CD4-positive, alpha-beta T cell (primary cell): ENCODE measurements around the gene ARL10. TPM values are rescaled to one million over a fixed set of nuclear protein-coding genes. Genes with fewer than 3 reads are reported as not detected.
A peak's percentile ranks its signal among the peaks of the same experiment; 100 is the strongest.

Experiments
- ATAC-seq: fragments of 200-7000 bp; cut with Tn5 transposase; one replicate; pipeline ENCODE4 v1.10.0; 2022; ENCODE audit warnings: mild to moderate bottlenecking; ENCODE audit not compliant: poor library complexity
- CTCF ChIA-PET: fragments of 350-600 bp; sonication (Branson Sonifier 250); formaldehyde crosslinking; loops from one replicate; lab custom pipeline; 2021; ENCODE audit warnings: antibody characterized with exemption, inconsistent platforms; lab: Charles Lee
- POLR2A ChIA-PET: fragments of 350-600 bp; sonication (Branson Sonifier 250); formaldehyde crosslinking; loops from one replicate; lab custom pipeline; 2021; ENCODE audit warnings: antibody characterized with exemption, inconsistent platforms; lab: Charles Lee
- DNase-seq, 14 experiments: peaks; one replicate each; pipeline ENCODE4 v3.0.0-alpha.2; 2013 to 2020; ENCODE audit warnings: mixed read lengths in 2 of 14
- H3K27ac ChIP-seq, 2 donors: one replicate each; pipeline versions ENCODE4 v1.5.1 to v1.7.0; 2013; ENCODE audit warnings: low read length in 2 of 2, low read depth in 1 of 2, mild to moderate bottlenecking in 1 of 2
- H3K27me3 ChIP-seq, 2 experiments: 1 replicate in 1 of 2; 2 replicates in 1 of 2; pipeline versions ENCODE4 v1.6.1 to v1.7.0; 2013; ENCODE audit warnings: low read length in 2 of 2, control low read depth in 1 of 2, mild to moderate bottlenecking in 1 of 2, moderate library complexity in 1 of 2; ENCODE audit not compliant: insufficient read depth in 2 of 2, control insufficient read depth in 1 of 2
- H3K36me3 ChIP-seq: one replicate; pipeline ENCODE4 v1.6.1; 2013; ENCODE audit warnings: low read length, control low read depth; ENCODE audit not compliant: insufficient read depth
- H3K4me1 ChIP-seq: one replicate; pipeline ENCODE4 v1.6.1; 2013; ENCODE audit warnings: low read length, control low read depth; ENCODE audit not compliant: insufficient read depth
- H3K4me3 ChIP-seq: one replicate; pipeline ENCODE4 v1.5.1; 2013; ENCODE audit warnings: mild to moderate bottlenecking, low read length, moderate library complexity
- H3K9me3 ChIP-seq, 2 experiments: 1 replicate in 1 of 2; 2 replicates in 1 of 2; pipeline versions ENCODE4 v1.6.1 to v1.7.0; 2013; ENCODE audit warnings: low read length in 2 of 2, mild to moderate bottlenecking in 2 of 2, control low read depth in 1 of 2, moderate library complexity in 1 of 2; ENCODE audit not compliant: control insufficient read depth in 1 of 2, insufficient read depth in 1 of 2
- H3K27ac Mint-ChIP-seq: one replicate; pipeline ENCODE4 v1.8.0; 2020; ENCODE audit warnings: mixed read lengths
- H3K27me3 Mint-ChIP-seq: one replicate; pipeline ENCODE4 v1.8.0; 2021; ENCODE audit warnings: mixed read lengths
- H3K36me3 Mint-ChIP-seq: one replicate; pipeline ENCODE4 v1.8.0; 2021; ENCODE audit warnings: low read depth, mixed read lengths
- H3K4me1 Mint-ChIP-seq: one replicate; pipeline ENCODE4 v1.8.0; 2021; ENCODE audit warnings: low read depth, mixed read lengths
- H3K4me3 Mint-ChIP-seq: one replicate; pipeline ENCODE4 v1.8.0; 2020; ENCODE audit warnings: mild to moderate bottlenecking, mixed read lengths
- H3K9me3 Mint-ChIP-seq: one replicate; pipeline ENCODE4 v1.8.0; 2020; ENCODE audit warnings: mixed read lengths
- intact Hi-C, 2 experiments: fragments of 100-400 bp; cut with DNase I in 1 of 2; cut with micrococcal nuclease in 1 of 2; formaldehyde crosslinking; loops; one replicate each; pipeline versions ENCODE4 v1.15.1 to v1.9.0; 2023 to 2025; cut with DNase I, micrococcal nuclease
- total RNA-seq, 174 experiments: library from RNA in 2 of 174; stranded (reverse) in 2 of 174; gene quantifications; one replicate each; pipeline ENCODE4 v1.2.3 and lab custom pipeline; 2021 to 2026
- TF ChIP-seq, protein P1 (sequence below): fragments of 200-600 bp; IDR thresholded peaks from one replicate; pipeline ENCODE4 v1.8.0; 2022; ENCODE audit warnings: antibody characterized with exemption, mild to moderate bottlenecking

The ARL10 gene
- total RNA-seq, 2 experiments from 2014 or later: 3.2 to 4.4 TPM

DNA sequence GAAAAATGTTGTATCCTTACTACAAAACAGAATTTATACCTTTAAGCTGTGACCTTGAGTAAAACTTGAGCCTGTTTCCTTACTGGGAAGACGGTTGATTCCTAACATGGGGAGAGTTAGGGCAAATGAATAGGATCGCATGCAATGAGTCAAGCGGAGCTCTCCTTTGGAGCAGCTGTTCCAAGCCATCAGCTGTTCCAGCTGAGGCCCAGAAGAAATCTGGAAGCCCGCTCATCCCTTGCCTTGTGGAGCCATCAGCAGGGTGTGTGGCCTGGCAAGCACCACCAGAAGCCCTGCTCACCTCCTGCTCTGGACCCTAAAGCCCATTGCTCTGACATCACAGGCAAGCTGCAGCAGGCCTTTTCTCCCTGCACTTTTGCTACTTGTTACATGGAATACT lies 11.8 kb upstream of the ARL10 start:
- peaks cover 94% of the 10 kb centered on the region for H3K36me3 ChIP-seq
- H3K9me3 ChIP-seq: no peaks in the 10 kb centered on the region
- H3K36me3 Mint-ChIP-seq: peaks cover 98% of the 10 kb centered on the region
- H3K27me3 Mint-ChIP-seq: no peaks in the 10 kb centered on the region
- ChIA-PET POLR2A (no interaction called here), CTCF (no interaction called here)
- no peak overlapping the region for H3K27ac ChIP-seq
- H3K4me3 ChIP-seq: no peak overlapping the region
- H3K4me3 Mint-ChIP-seq: no peak overlapping the region
- H3K9me3 Mint-ChIP-seq: no peaks in the 10 kb centered on the region
- DNase-seq (no peak), ATAC-seq (no peak)
- H3K27ac Mint-ChIP-seq: peak overlapping the region; percentile 22
- no peaks in the 10 kb centered on the region for H3K27me3 ChIP-seq
- peaks cover 33% of the 10 kb centered on the region for H3K4me1 Mint-ChIP-seq
- peaks cover 3% of the 10 kb centered on the region for H3K4me1 ChIP-seq
- TF ChIP-seq, protein P1, sequence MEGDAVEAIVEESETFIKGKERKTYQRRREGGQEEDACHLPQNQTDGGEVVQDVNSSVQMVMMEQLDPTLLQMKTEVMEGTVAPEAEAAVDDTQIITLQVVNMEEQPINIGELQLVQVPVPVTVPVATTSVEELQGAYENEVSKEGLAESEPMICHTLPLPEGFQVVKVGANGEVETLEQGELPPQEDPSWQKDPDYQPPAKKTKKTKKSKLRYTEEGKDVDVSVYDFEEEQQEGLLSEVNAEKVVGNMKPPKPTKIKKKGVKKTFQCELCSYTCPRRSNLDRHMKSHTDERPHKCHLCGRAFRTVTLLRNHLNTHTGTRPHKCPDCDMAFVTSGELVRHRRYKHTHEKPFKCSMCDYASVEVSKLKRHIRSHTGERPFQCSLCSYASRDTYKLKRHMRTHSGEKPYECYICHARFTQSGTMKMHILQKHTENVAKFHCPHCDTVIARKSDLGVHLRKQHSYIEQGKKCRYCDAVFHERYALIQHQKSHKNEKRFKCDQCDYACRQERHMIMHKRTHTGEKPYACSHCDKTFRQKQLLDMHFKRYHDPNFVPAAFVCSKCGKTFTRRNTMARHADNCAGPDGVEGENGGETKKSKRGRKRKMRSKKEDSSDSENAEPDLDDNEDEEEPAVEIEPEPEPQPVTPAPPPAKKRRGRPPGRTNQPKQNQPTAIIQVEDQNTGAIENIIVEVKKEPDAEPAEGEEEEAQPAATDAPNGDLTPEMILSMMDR: no peak
- intact Hi-C loops: no loop called here

DNA sequence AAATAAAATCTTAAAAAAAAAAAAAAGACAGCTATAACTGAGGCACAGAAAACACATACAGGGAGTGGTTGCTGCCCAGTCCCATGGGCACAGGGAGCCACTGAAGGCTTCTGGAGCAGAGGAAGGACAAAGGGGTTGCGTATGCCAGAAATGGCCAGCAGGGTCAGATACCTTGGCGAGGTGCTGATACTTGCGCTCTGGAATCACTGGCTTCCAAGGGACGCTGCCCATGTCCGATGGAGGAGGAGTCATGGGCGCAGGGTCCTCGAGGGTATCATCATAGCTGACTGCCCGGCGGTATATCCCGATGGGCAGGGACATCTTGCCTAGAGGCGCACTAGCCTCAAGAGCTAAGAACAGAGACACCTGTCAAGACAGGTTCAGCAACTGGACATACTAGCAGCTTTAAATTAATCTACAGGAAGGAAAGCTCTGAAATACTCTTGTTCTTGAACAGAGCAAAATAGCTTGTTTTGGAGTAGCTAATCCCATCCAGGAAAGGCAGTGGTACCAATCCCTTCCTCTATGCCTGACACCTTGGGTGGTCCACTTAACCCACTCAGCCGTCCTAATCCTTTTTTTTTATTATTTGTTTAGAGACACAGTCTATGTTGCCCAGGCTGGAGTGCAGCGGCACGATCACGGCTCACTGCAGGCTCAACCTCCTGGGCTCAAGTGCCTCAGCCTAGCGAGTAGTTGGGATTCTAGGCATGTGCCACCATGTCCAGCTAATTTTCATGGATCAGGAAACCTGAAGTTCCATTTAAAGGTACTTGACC lies 9.7 kb upstream of the ARL10 start:
- Mint-ChIP-seq H3K9me3 (no peaks in the 10 kb centered on the region), H3K36me3 (peaks cover 85% of the 10 kb centered on the region), H3K27ac (no peak overlapping the region), H3K27me3 (no peaks in the 10 kb centered on the region), H3K4me1 (peaks cover 41% of the 10 kb centered on the region), H3K4me3 (no peak overlapping the region)
- TF ChIP-seq, protein P1: no peak
- Histone ChIP-seq H3K27me3 (no peaks in the 10 kb centered on the region), H3K36me3 (peaks cover 80% of the 10 kb centered on the region), H3K4me3 (no peak overlapping the region), H3K9me3 (no peaks in the 10 kb centered on the region), H3K4me1 (peaks cover 13% of the 10 kb centered on the region), H3K27ac (no peak overlapping the region)
- no peak for ATAC-seq
- POLR2A ChIA-PET: interaction anchor here (1.5 kb wide), 1 partner anchor 92 kb away, joined by 3 read pairs; no protein-coding TSS in a partner anchor
- CTCF ChIA-PET: no interaction called here
- DNase-seq: no peak
- intact Hi-C loops: no loop called here

DNA sequence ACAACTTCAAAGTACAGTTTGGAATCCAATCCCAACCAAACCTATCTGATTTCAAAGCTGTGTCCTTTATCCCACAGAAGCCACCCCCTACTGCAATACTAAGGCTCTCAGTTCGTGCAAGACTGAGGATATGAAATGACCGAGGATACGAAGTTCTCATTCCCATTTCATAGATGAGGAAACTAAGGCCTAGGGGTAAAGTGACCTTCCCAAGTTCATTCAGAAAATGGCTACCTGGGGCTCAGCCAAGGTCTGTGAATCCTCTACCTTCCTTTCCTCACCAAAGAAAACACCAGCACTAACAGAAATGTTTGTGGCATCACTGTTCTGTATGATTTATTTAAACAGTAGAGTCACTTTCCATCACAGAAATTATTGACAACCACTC lies 9.1 kb upstream of the ARL10 start:
- no peak for DNase-seq
- H3K4me3 ChIP-seq: no peak overlapping the region
- no peak for ATAC-seq
- Mint-ChIP-seq H3K4me3 (no peak overlapping the region), H3K9me3 (no peaks in the 10 kb centered on the region), H3K36me3 (peaks cover 85% of the 10 kb centered on the region), H3K4me1 (peaks cover 46% of the 10 kb centered on the region), H3K27me3 (no peaks in the 10 kb centered on the region), H3K27ac (no peak overlapping the region)
- peaks cover 74% of the 10 kb centered on the region for H3K36me3 ChIP-seq
- H3K27me3 ChIP-seq: no peaks in the 10 kb centered on the region
- TF ChIP-seq, protein P1: no peak
- ChIA-PET CTCF (interaction anchor here (0.6 kb wide), 1 partner anchor 69 kb away, joined by 3 read pairs; no protein-coding TSS in a partner anchor), POLR2A (interaction anchor here (1.5 kb wide), 1 partner anchor 91 kb away, joined by 3 read pairs; no protein-coding TSS in a partner anchor)
- no peaks in the 10 kb centered on the region for H3K9me3 ChIP-seq
- peaks cover 18% of the 10 kb centered on the region for H3K4me1 ChIP-seq
- no peak overlapping the region for H3K27ac ChIP-seq
- intact Hi-C loops: no loop called here
